22Rv1 (cell line): ENCODE data around the gene TCN2.
"Not testable (repeated sequence)": the region's sequence is repeated elsewhere in the genome, so short reads cannot be mapped to it uniquely, and the experiment has no call there.

ENCODE experiments used
- H3K27ac ChIP-seq: fragments of 450-650 bp; 2 replicates; pipeline ENCODE4 v1.5.1; 2017
- ZFX ChIP-seq: fragments of 450-650 bp; IDR thresholded peaks from 2 replicates; pipeline ENCODE4 v1.6.1; 2017; ENCODE audit warnings: antibody characterized with exemption, borderline replicate concordance
- TF ChIP-seq, protein P1 (sequence below): fragments of 450-650 bp; IDR thresholded peaks from 2 replicates; pipeline ENCODE4 v1.5.1; 2017; ENCODE audit warnings: mild to moderate bottlenecking

Gene TCN2

DNA sequence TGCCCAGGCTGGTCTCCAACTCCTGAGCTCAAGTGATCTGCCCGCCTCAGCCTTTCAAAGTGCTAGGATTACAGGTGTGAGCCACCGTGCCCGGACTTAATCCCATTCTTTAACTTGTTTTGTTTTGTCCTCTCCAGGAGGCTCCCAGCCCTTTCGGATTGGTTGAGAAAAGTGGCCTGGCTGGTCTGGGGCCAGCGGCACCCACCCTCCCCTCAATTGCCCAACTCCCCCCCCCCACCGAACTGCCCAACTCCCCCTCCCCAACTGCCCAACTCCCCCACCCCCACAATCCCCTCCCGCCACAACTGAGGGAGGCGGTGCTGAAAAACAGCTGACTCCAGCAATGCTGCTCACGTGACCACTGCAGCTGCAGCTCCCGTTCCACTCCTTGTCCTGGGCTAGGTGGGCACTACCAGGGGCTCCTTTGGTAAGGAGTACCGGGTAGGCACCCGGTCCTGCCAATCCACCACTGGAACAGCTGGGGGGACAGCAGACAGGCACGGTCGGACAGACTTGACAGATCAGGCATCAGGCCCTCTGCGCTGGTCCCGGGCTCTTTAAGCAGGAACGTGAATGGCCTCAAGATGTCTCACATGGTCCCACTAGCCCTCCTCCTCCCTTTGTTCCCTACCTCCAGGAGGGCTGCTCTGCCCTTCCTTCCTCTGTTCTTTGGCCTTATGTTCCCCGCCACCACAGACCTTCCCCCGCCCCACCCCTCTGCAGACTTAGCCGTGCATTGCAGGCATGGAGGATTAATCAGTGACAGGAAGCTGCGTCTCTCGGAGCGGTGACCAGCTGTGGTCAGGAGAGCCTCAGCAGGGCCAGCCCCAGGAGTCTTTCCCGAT, at the start of gene TCN2:
TSS of gene TCN2 (plus strand) at position 720 of the 845 bp plus-strand sequence. CDS start 158 bp downstream, outside the sequence.
- TF ChIP-seq ZFX = no peak
- TF ChIP-seq, protein P1, sequence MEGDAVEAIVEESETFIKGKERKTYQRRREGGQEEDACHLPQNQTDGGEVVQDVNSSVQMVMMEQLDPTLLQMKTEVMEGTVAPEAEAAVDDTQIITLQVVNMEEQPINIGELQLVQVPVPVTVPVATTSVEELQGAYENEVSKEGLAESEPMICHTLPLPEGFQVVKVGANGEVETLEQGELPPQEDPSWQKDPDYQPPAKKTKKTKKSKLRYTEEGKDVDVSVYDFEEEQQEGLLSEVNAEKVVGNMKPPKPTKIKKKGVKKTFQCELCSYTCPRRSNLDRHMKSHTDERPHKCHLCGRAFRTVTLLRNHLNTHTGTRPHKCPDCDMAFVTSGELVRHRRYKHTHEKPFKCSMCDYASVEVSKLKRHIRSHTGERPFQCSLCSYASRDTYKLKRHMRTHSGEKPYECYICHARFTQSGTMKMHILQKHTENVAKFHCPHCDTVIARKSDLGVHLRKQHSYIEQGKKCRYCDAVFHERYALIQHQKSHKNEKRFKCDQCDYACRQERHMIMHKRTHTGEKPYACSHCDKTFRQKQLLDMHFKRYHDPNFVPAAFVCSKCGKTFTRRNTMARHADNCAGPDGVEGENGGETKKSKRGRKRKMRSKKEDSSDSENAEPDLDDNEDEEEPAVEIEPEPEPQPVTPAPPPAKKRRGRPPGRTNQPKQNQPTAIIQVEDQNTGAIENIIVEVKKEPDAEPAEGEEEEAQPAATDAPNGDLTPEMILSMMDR = no peak
- no peak within 1 kb of the TSS for H3K27ac ChIP-seq

DNA sequence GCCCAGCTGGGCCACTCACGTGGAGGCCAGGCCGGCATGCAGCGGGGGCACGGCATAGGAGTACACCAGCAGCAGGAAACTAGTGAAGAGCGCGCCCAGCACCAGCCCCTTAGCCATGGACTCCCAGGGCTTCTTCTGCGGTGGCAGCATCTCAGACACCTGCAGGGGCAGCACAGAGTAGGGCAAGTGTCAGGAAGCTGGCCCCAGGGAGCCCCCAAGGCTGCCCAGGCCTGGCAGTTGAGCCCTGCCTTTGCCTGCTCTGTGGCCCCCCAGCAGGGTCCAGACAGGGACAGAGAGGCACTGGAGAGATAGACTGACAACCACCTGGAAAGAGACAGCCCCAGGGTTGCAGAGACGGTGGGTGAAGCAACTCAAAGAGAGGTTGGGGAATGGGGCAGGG, 49.7 kb upstream of the TCN2 start:
- TF ChIP-seq ZFX = no peak
- TF ChIP-seq, protein P1 = no peak
- no peak overlapping the region for H3K27ac ChIP-seq

DNA sequence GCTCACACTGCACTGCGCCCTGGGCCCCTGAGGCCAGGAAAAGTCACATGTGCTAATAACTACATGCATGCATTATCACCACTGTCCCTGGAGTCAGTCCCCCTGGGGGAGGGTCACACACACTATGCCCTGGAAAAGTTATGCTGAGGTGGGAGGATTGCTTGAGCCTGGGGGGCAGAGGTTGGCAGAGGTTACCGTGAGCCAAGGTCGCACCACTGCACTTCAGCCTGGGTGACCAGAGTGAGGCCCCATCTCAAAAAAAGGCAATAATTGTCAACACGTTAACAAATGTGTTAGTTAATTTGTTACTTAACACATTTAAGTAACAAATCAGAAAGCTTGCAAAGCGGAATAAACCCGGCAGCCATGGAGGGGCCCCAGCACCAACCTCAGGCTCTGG, 47.1 kb upstream of the TCN2 start:
- no peak overlapping the region for H3K27ac ChIP-seq
- TF ChIP-seq, protein P1 = no peak
- no peak for TF ChIP-seq ZFX

DNA sequence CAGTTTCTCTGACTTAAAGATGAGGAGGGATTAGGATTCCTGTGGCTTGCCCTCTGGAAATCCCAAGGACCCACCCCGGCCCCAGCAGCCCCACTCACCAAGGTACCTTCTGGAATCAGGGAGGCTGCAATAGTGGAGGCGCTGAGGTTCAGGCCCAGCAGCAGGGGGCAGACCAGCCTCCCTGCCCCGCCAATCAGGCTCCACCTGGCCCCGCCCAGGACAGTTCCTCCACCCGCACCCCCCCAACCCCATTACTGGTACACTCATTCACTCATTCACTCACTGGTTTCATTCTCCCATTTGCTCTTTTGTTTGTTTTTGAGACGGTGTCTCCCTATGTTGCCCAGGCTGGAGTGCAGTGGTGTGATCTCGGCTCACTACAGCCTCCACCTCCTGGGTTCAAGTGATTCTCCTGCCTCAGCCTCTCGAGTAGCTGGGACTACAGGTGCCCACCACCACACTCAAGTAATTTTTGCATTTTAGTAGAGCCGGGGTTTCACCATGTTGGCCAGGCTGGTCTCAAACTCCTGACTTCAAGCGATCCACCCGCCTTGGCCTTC, 46.3 kb upstream of the TCN2 start:
- not testable (repeated sequence) for H3K27ac ChIP-seq
- TF ChIP-seq, protein P1 = peak; percentile 49

DNA sequence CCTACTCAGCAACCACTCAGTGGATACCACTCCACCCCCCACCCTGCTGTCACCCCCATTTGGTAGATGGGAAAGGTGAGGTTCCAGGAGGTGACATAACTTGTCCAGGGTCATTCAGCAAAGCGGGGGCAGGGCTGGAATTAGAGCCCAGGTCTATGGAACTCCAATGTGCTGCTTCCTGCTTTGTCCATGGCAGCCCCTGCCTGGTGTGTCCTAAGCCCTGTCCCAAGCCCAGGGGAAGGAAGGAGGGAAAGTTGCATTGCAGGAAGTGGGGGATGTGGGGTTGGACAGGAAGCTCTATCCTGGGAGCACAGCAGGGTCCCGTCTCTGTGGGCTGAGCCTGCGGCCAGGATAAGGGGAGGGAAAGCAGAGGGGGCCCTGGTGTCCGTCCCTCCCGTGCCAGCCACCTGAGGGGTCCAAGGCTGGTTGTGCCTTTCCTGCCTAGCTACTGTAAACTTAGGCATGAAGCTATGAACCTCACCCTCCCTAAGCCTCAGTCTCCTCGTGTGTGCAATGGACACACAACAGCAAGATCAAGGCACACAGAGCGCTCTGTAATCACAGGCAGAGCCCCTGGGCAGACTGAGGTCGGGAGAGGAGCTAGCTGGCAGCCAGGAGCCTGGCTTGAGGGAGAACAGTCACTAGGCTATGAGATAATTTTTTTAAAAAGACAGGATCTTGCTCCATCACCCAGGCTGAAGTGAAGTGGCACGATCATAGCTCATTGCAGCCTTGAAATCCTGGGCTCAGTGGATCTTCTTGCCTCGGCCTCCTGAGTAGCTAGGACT, 45.4 kb upstream of the TCN2 start:
- TF ChIP-seq, protein P1 = no peak
- TF ChIP-seq ZFX = no peak
- no peak overlapping the region for H3K27ac ChIP-seq

DNA sequence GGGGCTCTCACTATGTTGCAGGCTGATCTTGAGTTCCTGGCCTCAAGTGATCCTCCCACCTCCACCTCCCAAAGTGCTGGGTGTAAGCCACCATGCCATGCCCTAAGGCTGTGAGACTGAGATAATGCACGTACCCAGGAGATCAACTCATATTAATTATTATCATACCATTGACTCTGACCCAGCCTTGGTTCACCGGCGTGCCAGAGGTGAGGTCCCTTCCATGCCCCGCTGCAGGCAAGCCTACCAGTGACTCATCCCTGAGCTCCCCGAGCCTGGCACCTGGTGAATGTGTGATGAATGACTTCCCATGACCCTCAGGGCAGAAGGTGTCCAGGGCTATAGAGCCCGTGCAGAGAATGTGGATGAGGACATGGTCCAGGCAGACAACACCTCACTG, 44.6 kb upstream of the TCN2 start:
- TF ChIP-seq, protein P1 = no peak
- no peak for TF ChIP-seq ZFX
- H3K27ac ChIP-seq = no peak overlapping the region
